ENCODE results near the gene DDN. TPM values are rescaled to one million over a fixed set of nuclear protein-coding genes. Genes with fewer than 3 reads are reported as not detected.

Gene DDN
- total RNA-seq, 1 donor: under 0.01 TPM

- no peak overlapping the region for H3K4me3 ChIP-seq (ENCODE audit: low read depth, low read length)
- peak; percentile 44 for TF ChIP-seq CTCF (IDR thresholded peaks at IDR 0.05; ENCODE audit: insufficient read depth, low read depth, low read length)
- peak; percentile 46 for DNase-seq (ENCODE audit: low read depth)
Observed at GRCh38 chr12:49014547-49014946, 15.4 kb upstream of the DDN start.

GRCh38 chr12:49013428-49013827 is 14.3 kb upstream of the DDN start:
- H3K4me3 ChIP-seq (ENCODE audit: low read depth, low read length): no peak overlapping the region
- no peak for TF ChIP-seq CTCF (IDR thresholded peaks at IDR 0.05; ENCODE audit: insufficient read depth, low read depth, low read length)
- no peak for DNase-seq (ENCODE audit: low read depth)

GRCh38 chr12:49012739-49013138 is 13.6 kb upstream of the DDN start:
- no peak overlapping the region for H3K4me3 ChIP-seq (ENCODE audit: low read depth, low read length)
- no peak for DNase-seq (ENCODE audit: low read depth)
- no peak for TF ChIP-seq CTCF (IDR thresholded peaks at IDR 0.05; ENCODE audit: insufficient read depth, low read depth, low read length)

GRCh38 chr12:49010092-49010668 is 11.0 kb upstream of the DDN start:
- DNase-seq (ENCODE audit: low read depth): no peak
- H3K4me3 ChIP-seq (ENCODE audit: low read depth, low read length): no peak overlapping the region
- TF ChIP-seq CTCF (IDR thresholded peaks at IDR 0.05; ENCODE audit: insufficient read depth, low read depth, low read length): no peak

- H3K4me3 ChIP-seq (ENCODE audit: low read depth, low read length): no peak overlapping the region
- no peak for TF ChIP-seq CTCF (IDR thresholded peaks at IDR 0.05; ENCODE audit: insufficient read depth, low read depth, low read length)
- no peak for DNase-seq (ENCODE audit: low read depth)
Observed at GRCh38 chr12:49008943-49009342, 9.8 kb upstream of the DDN start.

GRCh38 chr12:49000346-49000745 is 1.2 kb upstream of the DDN start:
- no peak overlapping the region for H3K4me3 ChIP-seq (ENCODE audit: low read depth, low read length)
- no peak for TF ChIP-seq CTCF (IDR thresholded peaks at IDR 0.05; ENCODE audit: insufficient read depth, low read depth, low read length)
- no peak for DNase-seq (ENCODE audit: low read depth)

Measured in fibroblast of villous mesenchyme (primary cell).